H1 (cell line): ENCODE results near the gene RHBDD1. TPM values are rescaled to one million over a fixed set of nuclear protein-coding genes. Genes with fewer than 3 reads are reported as not detected.

Experiments
- CBX5 ChIP-seq: fragments of 300-800, 300-1000 bp; sonication (generic); IDR thresholded peaks from 2 replicates; pipeline ENCODE4 v1.7.1; 2016; ENCODE audit warnings: antibody characterized with exemption, low read length, low read depth
- CEBPB ChIP-seq: IDR thresholded peaks from 2 replicates; pipeline ENCODE4 v1.6.1; 2012; ENCODE audit warnings: low read depth, low read length
- CHD2 ChIP-seq: IDR thresholded peaks from 2 replicates; pipeline ENCODE4 v1.6.1; 2012; ENCODE audit warnings: low read length, improper control_type of control experiment
- CHD7 ChIP-seq: fragments of 300-600 bp; sonication (generic); IDR thresholded peaks from 2 replicates; pipeline ENCODE4 v1.7.1; 2012; ENCODE audit warnings: low read length, moderate library complexity, mild to moderate bottlenecking, inconsistent platforms; ENCODE audit not compliant: insufficient replicate concordance
- HDAC6 ChIP-seq: IDR thresholded peaks from one replicate; pipeline ENCODE4 v1.7.1; 2012; ENCODE audit warnings: low read depth, mild to moderate bottlenecking, inconsistent platforms, low read length, moderate library complexity
- JUN ChIP-seq: IDR thresholded peaks from 2 replicates; pipeline ENCODE4 v1.6.1; 2011; ENCODE audit warnings: low read depth, mild to moderate bottlenecking, improper control_type of control experiment, low read length
- KDM5A ChIP-seq: fragments of 200-600 bp; IDR thresholded peaks from 2 replicates; pipeline ENCODE4 v1.7.1; 2012; ENCODE audit warnings: mild to moderate bottlenecking, low read length, inconsistent platforms, mixed read lengths
- POU5F1 ChIP-seq: IDR thresholded peaks from 2 replicates; pipeline ENCODE4 v1.6.1; 2011; ENCODE audit warnings: low read depth, mild to moderate bottlenecking, low read length, moderate library complexity
- SIRT6 ChIP-seq: IDR thresholded peaks from one replicate; pipeline ENCODE4 v1.7.1; 2012; ENCODE audit warnings: low read length, inconsistent platforms
- SP1 ChIP-seq: IDR thresholded peaks from 2 replicates; pipeline ENCODE4 v1.6.1; 2011; ENCODE audit warnings: low read depth, low read length
- TEAD4 ChIP-seq: IDR thresholded peaks from 2 replicates; pipeline ENCODE4 v1.6.1; 2012; ENCODE audit warnings: low read depth, low read length, inconsistent platforms, mixed read lengths
- polyA plus RNA-seq, 7 experiments: library from polyadenylated mRNA; depleted of rRNA in 3 of 7; stranded (reverse) in 5 of 7; unstranded in 2 of 7; fragments of >200 nt in 5 of 7; fragments of 200-250 nt in 2 of 7; gene quantifications; 1 replicate in 5 of 7; 2 replicates in 1 of 7; 4 replicates in 1 of 7; pipeline versions ENCODE4 v1.2.1 to v1.2.3, GENCODE V29; 2011 to 2013; ENCODE audit warnings: missing spikeins in 2 of 7, mixed read lengths in 2 of 7
- total RNA-seq: library from RNA; stranded (reverse); fragmentation: NEBNext Ultra II Directional; extraction: Animal tissue kit (Norgen Biotek cat#: 25700); gene quantifications from 2 replicates; pipeline ENCODE4 v1.2.1, GENCODE V29; 2021
- TF ChIP-seq, protein P1 (sequence below): IDR thresholded peaks from 2 replicates; pipeline ENCODE4 v1.6.1; 2011; ENCODE audit warnings: low read length, improper control_type of control experiment

Gene RHBDD1
- total and polyA plus RNA-seq, 2 of the 8 experiments (the other 6 are each of a cell fraction or from before 2014, with no cell fraction given) = 10.5 to 23.1 TPM

GRCh38 chr2:226888971-226889370 lies 53.1 kb downstream of the RHBDD1 start (continued):
- TF ChIP-seq CHD7 (no peak), CBX5 (no peak), POU5F1 (no peak), CHD2 (no peak), KDM5A (no peak), SIRT6 (no peak), HDAC6 (no peak), JUN (no peak), CEBPB (no peak), TEAD4 (no peak), SP1 (no peak)
- TF ChIP-seq, protein P1, sequence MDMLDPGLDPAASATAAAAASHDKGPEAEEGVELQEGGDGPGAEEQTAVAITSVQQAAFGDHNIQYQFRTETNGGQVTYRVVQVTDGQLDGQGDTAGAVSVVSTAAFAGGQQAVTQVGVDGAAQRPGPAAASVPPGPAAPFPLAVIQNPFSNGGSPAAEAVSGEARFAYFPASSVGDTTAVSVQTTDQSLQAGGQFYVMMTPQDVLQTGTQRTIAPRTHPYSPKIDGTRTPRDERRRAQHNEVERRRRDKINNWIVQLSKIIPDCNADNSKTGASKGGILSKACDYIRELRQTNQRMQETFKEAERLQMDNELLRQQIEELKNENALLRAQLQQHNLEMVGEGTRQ = no peak
